Keratinocyte (primary cell): Measurements from ENCODE around the gene CHST14.

Experiments used
- EZH2 ChIP-seq: IDR thresholded peaks from one replicate; pipeline ENCODE4 v1.6.1; 2012; ENCODE audit warnings: inconsistent platforms, mild to moderate bottlenecking, low read length, moderate library complexity
- TF ChIP-seq, protein P1 (sequence below), 3 experiments: IDR thresholded peaks in 1 of 3; conservative IDR thresholded peaks in 1 of 3; optimal IDR thresholded peaks in 1 of 3; 2 replicates in 2 of 3; 3 replicates in 1 of 3; pipeline versions ENCODE3 to v1.5.1; 2011; ENCODE audit warnings: low read length in 3 of 3, mild to moderate bottlenecking in 3 of 3, moderate library complexity in 2 of 3, control low read depth in 1 of 3, inconsistent platforms in 1 of 3; ENCODE audit not compliant: insufficient read depth in 2 of 3; ENCODE audit errors: extremely low read depth in 1 of 3

DNA sequence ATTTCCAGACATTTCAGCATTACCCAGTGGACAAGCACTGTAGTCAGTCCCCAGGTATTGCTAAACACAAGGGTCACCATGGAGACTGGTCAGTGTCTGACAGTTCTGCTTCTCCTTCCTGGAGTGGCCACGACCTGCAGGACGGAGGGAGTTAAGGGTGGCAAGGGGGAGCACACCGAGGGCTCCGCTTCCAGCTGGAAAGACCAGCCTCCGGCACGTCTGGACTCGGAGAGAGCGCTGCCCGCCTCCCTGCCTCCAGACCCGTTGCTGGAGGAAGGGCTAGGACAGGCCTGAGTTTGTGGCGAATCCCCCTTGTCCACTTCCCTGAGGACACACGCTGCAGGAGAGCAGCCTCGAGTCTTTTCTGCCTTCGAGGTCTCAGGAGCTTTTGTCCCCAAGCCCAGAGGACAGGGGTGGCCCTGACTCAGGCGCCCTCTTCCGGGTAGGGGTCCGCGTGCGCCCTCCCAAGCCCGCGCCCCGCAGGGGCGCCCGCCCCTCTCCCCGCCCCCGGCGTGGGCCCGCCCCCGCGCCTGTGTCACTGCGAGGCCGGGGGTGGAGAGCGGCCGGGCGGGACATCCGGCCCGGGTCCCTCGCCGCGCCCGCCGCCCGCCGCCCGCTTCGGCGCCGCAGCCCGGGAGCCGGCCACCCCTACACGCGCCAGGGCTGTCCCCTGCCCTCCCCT is at the start of gene CHST14:
- TF ChIP-seq, protein P1, sequence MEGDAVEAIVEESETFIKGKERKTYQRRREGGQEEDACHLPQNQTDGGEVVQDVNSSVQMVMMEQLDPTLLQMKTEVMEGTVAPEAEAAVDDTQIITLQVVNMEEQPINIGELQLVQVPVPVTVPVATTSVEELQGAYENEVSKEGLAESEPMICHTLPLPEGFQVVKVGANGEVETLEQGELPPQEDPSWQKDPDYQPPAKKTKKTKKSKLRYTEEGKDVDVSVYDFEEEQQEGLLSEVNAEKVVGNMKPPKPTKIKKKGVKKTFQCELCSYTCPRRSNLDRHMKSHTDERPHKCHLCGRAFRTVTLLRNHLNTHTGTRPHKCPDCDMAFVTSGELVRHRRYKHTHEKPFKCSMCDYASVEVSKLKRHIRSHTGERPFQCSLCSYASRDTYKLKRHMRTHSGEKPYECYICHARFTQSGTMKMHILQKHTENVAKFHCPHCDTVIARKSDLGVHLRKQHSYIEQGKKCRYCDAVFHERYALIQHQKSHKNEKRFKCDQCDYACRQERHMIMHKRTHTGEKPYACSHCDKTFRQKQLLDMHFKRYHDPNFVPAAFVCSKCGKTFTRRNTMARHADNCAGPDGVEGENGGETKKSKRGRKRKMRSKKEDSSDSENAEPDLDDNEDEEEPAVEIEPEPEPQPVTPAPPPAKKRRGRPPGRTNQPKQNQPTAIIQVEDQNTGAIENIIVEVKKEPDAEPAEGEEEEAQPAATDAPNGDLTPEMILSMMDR (optimal IDR thresholded peaks at IDR 0.05 in 1 of 3, IDR thresholded peaks at IDR 0.05 in 1 of 3, conservative IDR thresholded peaks at IDR 0.05 in 1 of 3; ENCODE audit: extremely low read depth in 1 of 3, insufficient read depth in 2 of 3, low read length in 3 of 3), result no peak
- TF ChIP-seq EZH2, result no peak
